CD4-positive, alpha-beta T cell treated with Interleukin-4 for 4 hours (primary cell): Measurements from ENCODE around the gene TEC.

Experiments used
- DNase-seq: peaks from one replicate; pipeline ENCODE4 v3.0.0-alpha.2; 2020

TEC gene

DNA sequence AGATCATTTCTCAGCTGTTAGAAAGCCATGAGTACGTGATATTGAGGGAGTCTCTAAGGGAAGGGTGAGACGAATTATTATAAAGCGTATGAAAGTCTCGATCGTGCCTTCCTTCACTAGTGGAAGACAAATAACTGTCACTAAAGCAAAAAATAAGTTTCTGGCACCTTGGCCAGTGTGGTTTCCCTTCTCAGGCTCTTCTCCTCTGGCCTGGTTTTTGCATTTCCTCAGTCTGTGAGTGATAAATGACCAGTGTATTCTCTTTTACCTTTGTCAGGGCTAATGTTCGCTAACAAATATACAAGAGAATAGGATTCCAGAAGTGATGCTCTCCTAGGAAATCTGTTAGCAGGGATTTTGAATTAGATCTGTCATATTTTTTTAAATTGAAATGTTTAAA is 155.2 kb downstream of the TEC start:
- no peak for DNase-seq

DNA sequence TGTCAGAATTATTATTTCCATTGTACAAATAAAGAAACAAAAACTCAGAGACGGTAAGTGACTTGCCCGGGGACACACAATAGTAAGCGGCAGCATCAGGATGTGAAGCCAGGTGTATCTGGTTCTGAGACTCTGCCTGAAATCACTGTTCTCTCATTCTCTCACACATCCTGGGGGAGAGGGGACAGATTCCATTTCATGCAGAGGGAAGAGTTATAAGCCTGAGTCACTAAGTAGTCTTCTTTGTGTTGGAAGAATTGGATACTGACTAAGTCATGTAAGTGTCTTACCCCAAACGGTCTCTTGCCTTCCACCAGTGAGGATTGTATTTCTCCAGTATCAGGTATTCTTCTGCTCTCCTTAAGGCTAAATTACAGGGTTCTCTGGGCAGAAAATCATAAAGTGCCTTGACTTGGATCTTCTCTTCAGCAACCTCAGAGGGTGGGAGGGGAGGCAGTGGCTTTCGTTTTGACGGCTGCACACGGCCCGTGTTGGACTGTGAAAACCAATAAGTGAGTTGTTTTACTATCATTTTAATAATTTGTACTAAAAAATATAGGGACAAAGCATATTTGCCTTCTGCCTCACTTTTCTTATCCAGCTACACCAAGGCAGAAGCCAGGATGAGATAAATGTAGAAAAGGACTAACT is 157.5 kb downstream of the TEC start:
- DNase-seq, result no peak

DNA sequence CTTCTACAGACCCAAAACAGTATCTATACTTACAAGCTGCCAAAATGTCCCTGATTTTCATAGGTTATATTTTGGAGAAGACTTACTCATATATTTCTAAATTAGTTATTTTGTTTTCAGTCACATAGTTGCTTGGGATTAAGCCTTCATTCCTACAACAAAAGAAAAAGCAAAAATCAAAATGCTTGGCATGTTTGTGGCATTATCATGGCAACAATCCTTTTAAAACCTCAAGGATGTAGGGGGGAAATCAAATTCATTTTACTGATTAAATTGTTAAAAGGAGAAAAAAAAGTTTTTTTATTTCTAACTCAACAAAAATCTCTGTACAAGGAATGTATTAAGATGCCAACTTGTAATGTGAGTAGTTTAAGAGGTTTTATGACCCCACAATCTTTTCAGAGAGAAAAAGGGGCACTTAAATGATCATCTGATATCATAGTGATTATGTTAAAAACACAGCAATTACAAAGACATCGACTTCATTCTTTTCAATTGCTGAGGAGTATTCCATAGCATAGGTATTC is 159.1 kb downstream of the TEC start:
- DNase-seq, result no peak

DNA sequence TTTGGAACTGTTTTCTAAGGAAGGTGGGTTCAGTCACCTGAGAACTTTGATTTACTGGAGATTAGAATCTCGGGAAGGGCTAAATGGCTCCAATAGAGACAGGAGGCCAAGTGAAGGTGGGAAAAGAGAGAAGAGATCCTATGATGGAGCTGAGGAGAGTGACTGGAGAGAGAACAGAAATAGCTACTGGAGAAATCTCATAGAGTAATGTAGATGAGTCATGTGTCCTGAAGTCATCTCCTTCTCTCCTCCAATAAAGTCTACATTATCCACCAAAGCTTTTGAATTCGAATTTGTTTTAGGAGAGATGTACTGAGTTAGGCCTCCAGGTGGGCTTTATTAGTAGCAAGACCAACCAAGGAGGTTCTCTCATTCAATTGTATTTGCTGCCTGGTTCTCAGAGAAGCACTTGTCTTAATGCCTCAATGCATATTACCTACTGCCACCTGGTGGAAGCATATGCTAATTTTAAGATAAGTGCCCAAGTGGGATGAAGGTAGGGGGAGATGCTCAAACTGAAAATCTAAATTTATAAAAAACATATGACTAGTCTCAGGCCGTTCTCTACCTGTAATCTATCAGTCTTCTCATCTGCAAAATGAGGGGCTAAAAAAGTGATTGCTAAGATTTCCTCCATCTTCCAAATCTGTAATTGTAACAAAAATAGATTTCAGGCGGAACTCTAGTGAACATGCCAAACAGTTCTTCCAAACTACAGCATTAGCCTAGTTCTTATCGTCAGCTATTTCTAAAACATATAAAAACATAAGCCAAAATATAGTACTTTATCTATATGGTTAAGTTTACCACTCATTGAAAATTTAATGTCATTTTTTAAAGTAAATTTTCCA is 160.0 kb downstream of the TEC start:
- DNase-seq, result peak; percentile 60

DNA sequence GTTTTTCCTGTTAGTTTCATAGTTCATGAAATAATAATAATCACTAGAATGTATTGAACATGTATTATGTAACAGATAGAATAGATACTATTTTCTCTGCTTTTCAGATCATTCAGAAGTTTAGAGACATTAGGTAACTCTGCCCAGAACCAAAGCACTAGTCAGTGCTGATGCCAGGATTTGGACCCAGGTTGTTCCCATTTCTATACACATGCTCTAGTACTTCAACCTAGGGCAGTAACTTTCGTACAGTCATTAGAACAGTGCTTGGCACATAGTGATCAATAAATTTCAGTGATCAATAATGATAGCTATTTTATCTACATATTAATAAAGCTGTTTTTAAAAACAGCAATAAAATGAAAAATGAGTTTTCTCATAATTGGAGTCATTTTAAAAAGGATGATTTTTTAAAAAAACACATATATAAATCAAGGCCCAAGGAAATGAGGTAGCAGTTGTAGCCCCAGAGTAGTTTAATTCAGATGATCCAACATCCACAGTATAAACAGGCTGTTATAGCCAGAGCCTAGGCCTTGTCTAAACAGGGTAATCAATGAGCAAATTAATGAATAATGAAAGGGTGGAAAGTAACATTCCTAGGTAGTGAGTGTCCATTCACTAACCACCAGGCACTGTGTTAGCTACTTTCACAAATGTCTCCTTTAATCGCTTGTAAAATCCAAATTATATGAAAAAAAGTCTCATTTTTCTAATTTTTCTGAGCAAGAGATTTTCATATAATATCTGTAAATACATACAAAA is 161.1 kb downstream of the TEC start:
- DNase-seq, result no peak

DNA sequence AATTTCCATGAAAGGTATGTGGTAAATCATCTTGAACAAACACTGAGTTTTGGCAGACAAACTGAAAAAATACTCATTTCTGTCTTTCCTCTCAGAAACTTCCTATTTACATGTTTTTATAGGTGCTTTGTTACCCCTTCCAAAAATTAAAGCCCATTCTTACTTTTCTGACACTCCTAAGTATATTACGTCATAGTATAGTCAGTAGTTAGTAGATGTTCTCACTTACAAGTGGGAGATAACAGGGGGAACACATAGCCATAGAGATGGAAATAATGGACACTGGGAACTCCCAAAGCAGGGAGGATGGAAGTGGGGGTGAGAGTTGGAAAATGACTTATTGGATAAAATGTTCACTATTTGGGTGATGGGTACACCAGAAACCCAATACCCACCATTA is 164.4 kb downstream of the TEC start:
- no peak for DNase-seq

DNA sequence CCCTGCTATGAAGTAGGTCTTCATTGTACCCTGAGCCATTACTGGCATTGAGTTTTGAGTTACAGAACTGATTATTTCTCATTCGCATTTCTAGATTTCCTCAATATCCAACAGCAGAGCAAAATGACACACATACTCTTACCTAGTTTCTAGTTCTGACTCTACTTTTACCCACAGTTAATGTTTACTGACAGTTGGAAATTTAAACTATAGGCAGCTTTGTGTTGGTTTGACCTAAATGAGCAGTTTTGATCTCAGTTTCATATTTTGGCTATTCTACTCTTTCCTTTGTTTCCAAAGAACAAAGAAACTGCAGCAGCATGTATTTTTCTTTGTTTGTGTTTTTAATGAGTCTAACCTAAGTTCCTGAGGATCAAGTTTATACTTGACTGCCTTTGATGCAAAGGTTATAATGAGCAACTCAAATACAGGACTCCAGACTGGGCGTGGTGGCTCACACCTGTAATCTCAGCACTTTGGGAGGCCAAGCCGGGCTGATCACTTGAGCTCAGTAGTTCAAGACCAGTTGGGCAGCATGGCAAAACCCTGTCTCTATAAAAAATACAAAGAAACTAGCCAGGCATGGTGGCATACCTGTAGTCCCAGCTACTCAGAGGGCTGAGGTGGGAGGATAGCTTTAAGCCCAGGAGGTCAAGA is 166.0 kb downstream of the TEC start:
- DNase-seq, result no peak

DNA sequence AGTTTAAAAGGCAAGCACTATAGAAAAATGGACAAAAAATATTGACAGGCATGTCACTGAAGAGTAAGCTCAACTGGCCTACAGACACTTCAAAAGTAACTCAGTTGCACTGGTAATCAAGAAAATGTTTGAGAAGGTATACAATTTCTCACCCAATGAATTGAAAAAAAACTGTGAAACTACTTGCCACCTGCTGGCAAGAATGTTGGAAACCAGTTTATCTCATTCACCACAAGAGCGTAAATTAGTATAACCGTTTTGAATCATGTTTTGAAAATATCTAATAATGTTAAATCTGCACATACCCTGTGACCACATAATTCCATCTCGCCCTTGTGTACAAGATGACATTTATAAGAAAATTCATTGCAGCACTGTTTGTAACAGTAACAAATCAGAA is 167.3 kb downstream of the TEC start:
- DNase-seq, result no peak

DNA sequence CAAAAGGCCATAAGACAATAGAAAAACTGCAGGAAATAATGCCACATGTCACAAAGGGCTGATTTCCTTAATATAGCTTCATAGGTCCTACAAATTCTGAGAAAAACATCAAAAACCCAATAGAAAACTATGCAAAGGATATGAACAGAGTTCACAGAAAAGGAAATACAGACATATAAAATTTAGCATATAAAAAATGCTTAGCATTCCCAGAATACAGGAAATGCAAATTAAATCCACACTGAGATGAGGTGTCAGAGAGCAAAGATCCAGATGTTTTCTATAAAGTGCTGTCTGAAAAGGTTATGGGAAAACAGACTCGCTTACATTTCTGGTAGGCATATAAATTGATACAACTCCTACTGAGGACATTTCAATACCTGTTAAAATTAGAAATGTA is 169.4 kb downstream of the TEC start:
- no peak for DNase-seq

DNA sequence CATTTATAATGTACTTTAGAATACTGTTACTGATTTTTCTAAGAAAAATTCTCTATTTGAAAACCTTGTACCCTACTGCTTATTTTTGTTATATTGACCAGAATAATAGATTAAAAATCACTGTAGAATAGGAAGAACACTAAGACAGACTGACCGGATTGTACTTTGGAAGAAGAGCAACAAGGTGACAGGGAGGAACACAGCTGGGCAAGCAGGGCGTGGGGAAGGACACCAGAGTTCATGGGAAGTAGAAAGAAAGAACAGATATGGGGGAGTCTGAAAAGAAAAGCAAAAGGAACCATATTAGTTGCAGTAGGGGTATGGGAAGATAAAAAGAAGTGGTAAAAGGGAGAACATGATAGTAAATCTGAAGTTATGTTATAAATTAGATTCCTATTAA is 174.2 kb downstream of the TEC start:
- no peak for DNase-seq

DNA sequence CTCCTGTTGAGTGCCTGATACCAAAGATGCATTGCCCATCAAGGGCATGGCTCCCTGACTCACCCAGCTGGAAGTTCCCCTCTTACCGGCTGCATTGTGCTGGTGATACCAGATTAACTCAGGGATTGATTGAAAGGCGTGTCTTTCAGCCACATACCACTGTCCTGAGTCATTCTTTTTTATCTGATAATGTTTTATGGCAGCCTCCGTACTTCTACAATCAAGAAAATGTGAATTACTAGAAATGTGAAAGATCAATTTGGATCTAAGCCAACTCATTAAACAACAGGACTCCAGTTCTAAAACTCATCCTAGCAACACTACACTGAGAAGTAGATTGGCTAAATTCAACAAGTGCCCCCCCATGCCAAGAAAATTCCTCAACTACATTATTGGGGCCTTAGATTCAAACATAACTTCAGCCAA is 175.6 kb downstream of the TEC start:
- DNase-seq, result peak; percentile 9

DNA sequence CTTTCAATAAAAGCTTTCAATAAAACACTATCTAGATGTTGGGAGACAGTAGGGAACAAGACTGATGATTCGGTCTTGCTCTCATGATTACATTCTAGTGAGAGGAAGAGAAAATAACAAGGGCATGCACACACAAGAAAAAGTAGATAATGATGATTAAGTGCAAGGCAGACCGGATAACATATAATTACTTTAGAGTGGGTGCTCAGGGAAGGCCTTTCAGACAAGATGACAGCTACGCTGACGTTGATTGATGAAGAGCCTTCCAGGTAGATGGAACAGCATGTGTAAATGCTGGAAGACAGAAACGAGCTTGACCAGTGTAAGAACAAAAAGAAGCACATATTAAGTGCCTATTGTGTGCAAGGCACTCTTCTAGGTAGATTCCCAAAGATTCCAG is 179.0 kb downstream of the TEC start:
- no peak for DNase-seq

DNA sequence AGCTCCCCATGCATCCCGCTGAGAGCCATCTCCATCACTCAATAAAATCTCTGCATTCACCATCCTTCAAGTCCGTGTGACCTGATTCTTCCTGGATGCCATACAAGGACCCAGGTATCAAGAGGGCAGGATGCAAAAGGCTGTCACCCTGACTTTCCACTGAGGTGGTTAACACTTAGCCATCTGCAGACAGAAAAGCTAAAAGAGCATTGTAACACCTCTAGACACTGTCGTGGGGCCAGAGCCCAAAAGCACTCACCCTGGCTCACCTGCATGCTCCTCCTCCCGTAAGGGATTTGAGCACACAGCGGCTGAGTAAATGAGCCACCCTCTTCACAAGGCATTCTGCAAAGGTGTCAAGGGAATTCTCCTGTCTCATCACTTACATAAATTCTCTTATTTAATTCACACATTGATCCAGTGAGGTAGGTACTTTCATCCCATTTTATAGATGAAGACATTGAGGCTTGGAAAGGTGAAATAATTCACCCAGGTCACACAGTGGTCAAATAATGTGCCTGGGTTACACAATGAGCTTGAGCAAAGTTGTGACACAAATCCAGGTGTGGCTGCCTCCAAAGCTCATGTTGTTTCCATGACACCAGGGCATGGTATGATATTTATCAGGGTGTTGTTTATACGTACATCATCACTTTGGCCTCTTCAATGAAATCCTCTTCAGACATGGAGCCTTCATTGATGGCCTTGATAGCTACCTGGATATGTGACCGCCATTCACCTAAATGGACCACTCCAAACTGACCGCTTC is 183.6 kb downstream of the TEC start:
- no peak for DNase-seq
